Measurements from ENCODE around the gene RPUSD4.

- TF ChIP-seq HDGF (IDR thresholded peaks at IDR 0.05) (no peak), SRSF3 (IDR thresholded peaks at IDR 0.05; ENCODE audit: insufficient read depth, low read length) (no peak), NR3C1 (CRISPR knock-in tag; IDR thresholded peaks at IDR 0.05) (no peak), ZNF778 (CRISPR knock-in tag; IDR thresholded peaks at IDR 0.05) (no peak), ZNF212 (CRISPR knock-in tag; IDR thresholded peaks at IDR 0.05) (no peak), POLR2H (tag; IDR thresholded peaks at IDR 0.05; ENCODE audit: low read depth) (no peak), CBFB (CRISPR knock-in tag; IDR thresholded peaks at IDR 0.05) (no peak), ZFP1 (CRISPR knock-in tag; IDR thresholded peaks at IDR 0.05) (no peak), NR2C1 (IDR thresholded peaks at IDR 0.05) (no peak), NR2C1 (tag; IDR thresholded peaks at IDR 0.05) (no peak), ZNF511 (CRISPR knock-in tag; IDR thresholded peaks at IDR 0.05) (no peak), USF2 (CRISPR knock-in tag; IDR thresholded peaks at IDR 0.05) (no peak), HDAC6 (IDR thresholded peaks at IDR 0.05; ENCODE audit: low read depth, low read length) (no peak), ZNF232 (CRISPR knock-in tag; IDR thresholded peaks at IDR 0.05) (no peak)
These were observed 55.9 kb downstream of the RPUSD4 start for GRCh38 chr11:126155402-126156187.

Data from K562 (cell line).